GM23248 (cell line): ENCODE measurements around the gene UBXN1. TPM values are rescaled to one million over a fixed set of nuclear protein-coding genes. Genes with fewer than 3 reads are reported as not detected.
A peak's percentile ranks its signal among the peaks of the same experiment; 100 is the strongest.

Experiments used
- DNase-seq: peaks from one replicate; pipeline ENCODE4 v3.0.0-alpha.2; 2015
- H2AFZ ChIP-seq: fragments of 200-600 bp; sonication (generic); 2 replicates; pipeline ENCODE4 v1.6.1; 2016; ENCODE audit warnings: antibody characterized with exemption
- H3F3A ChIP-seq: fragments of 200-600 bp; sonication (generic); 2 replicates; pipeline ENCODE4 v1.6.1; 2016; ENCODE audit warnings: mild to moderate bottlenecking, antibody characterized with exemption, mixed run types; ENCODE audit not compliant: insufficient read depth
- H3K27ac ChIP-seq: fragments of 200-600 bp; sonication (generic); 2 replicates; pipeline ENCODE4 v1.5.1; 2016; ENCODE audit warnings: mild to moderate bottlenecking
- H3K27me3 ChIP-seq: fragments of 200-600 bp; sonication (generic); replicated peaks from 2 replicates; pipeline ENCODE4 v1.6.1; 2016; ENCODE audit warnings: mild to moderate bottlenecking; ENCODE audit not compliant: insufficient read depth
- H3K36me3 ChIP-seq: fragments of 200-600 bp; sonication (generic); 2 replicates; pipeline ENCODE4 v1.6.1; 2016; ENCODE audit warnings: low read depth, mild to moderate bottlenecking
- H3K4me1 ChIP-seq: fragments of 200-600 bp; sonication (generic); 2 replicates; pipeline ENCODE4 v1.6.1; 2016; ENCODE audit warnings: mild to moderate bottlenecking; ENCODE audit not compliant: insufficient read depth
- H3K4me2 ChIP-seq: fragments of 200-600 bp; sonication (generic); one replicate; pipeline ENCODE4 v1.6.1; 2016; ENCODE audit warnings: mild to moderate bottlenecking; ENCODE audit not compliant: unreplicated experiment
- H3K4me3 ChIP-seq: fragments of 200-600 bp; sonication (generic); 2 replicates; pipeline ENCODE4 v1.5.1; 2016; ENCODE audit warnings: mild to moderate bottlenecking
- H3K79me2 ChIP-seq: fragments of 200-600 bp; sonication (generic); 2 replicates; pipeline ENCODE4 v1.6.1; 2016; ENCODE audit warnings: mild to moderate bottlenecking; ENCODE audit not compliant: insufficient read depth
- H3K9ac ChIP-seq: fragments of 200-600 bp; sonication (generic); 2 replicates; pipeline ENCODE4 v1.6.1; 2016; ENCODE audit warnings: mild to moderate bottlenecking
- H3K9me2 ChIP-seq: fragments of 200-600 bp; sonication (generic); 2 replicates; pipeline ENCODE4 v1.6.1; 2016; ENCODE audit warnings: mixed run types, mild to moderate bottlenecking, moderate library complexity; ENCODE audit not compliant: insufficient read depth
- H3K9me3 ChIP-seq: fragments of 200-600 bp; sonication (generic); one replicate; pipeline ENCODE4 v1.6.1; 2017; ENCODE audit warnings: low read depth
- H4K20me1 ChIP-seq: fragments of 200-600 bp; sonication (generic); 2 replicates; pipeline ENCODE4 v1.6.0; 2016; ENCODE audit not compliant: insufficient read depth
- EZH2 ChIP-seq: fragments of 200-600 bp; sonication (generic); IDR thresholded peaks from 2 replicates; pipeline ENCODE4 v1.6.1; 2018; ENCODE audit warnings: antibody characterized with exemption, mild to moderate bottlenecking; ENCODE audit not compliant: insufficient read depth, poor library complexity, severe bottlenecking
- EZH2phosphoT487 ChIP-seq: fragments of 200-600 bp; sonication (generic); IDR thresholded peaks from 2 replicates; pipeline ENCODE4 v1.6.1; 2018; ENCODE audit warnings: antibody characterized with exemption, moderate library complexity, mild to moderate bottlenecking, low read depth; ENCODE audit not compliant: insufficient read depth
- WGBS, 2 experiments: methylation state at CpG; one replicate each; pipeline ENCODE4 v1.1.6; 2015 to 2017; ENCODE audit warnings: low lambda C conversion rate in 2 of 2, low coverage in 1 of 2; ENCODE audit errors: missing lambda C conversion rate in 2 of 2; 5-methylcytosine and 5-hydroxymethylcytosine counted together
- in situ Hi-C: fragments of 300-500 bp; cut with MboI; formaldehyde crosslinking; loops from 2 replicates; pipeline ENCODE4 v1.15.0; 2020
- polyA plus RNA-seq: library from polyadenylated mRNA; unstranded; fragments of >200 nt; fragmentation: Nextera tagmentation; extraction: Ambion mirVana; gene quantifications from 2 replicates; pipeline ENCODE4 v1.2.1, GENCODE V29; 2016
- total RNA-seq: library from RNA; depleted of rRNA; stranded (reverse); fragments of >200 nt; shearing (Covaris generic); gene quantifications from 2 replicates; pipeline ENCODE4 v1.2.3, GENCODE V29; 2014

UBXN1 gene
- total and polyA plus RNA-seq, 2 experiments from 2014 or later, result 85.3 to 135 TPM

DNA sequence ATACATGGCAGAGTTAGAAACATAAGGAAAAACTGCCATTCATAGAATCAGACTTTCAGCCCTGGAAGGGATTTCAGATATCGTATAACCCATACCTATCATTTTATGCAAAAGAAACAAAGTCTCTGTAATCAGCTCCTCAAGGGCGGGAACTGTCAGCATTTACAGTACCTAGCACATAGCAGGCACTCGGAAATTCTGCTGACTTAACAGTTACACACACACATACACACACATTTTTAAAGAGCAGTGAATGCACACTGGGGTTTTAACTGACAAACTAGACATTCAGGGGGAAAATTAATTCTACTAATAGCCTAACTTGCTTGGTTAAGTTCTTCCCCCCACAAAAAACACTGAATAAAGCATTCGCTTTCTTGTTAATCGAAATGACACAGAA lies 37.3 kb upstream of the UBXN1 start:
- Histone ChIP-seq H3K79me2 (peaks cover 82% of the 10 kb centered on the region), H3K9ac (no peak overlapping the region), H2AFZ (no peak overlapping the region), H3K36me3 (peaks cover 75% of the 10 kb centered on the region), H3F3A (peaks cover 67% of the 10 kb centered on the region), H3K4me1 (0 out of 2 replicates have a peak, but pooled peaks cover 8% of the 10 kb centered on the region), H4K20me1 (no peaks in the 10 kb centered on the region), H3K4me2 (no peak overlapping the region), H3K9me2 (no peaks in the 10 kb centered on the region), H3K27me3 (no peaks in the 10 kb centered on the region), H3K27ac (no peak overlapping the region; the same call in 1 of the 2 replicates), H3K9me3 (no peaks in the 10 kb centered on the region), H3K4me3 (no peak overlapping the region)
- WGBS, 2 experiments, result 72 to 73% methylated on average over 5 of the region's 5 CpGs
- in situ Hi-C loops, result no loop called here
- DNase-seq, result no peak
- TF ChIP-seq EZH2 (no peak), EZH2phosphoT487 (no peak)

DNA sequence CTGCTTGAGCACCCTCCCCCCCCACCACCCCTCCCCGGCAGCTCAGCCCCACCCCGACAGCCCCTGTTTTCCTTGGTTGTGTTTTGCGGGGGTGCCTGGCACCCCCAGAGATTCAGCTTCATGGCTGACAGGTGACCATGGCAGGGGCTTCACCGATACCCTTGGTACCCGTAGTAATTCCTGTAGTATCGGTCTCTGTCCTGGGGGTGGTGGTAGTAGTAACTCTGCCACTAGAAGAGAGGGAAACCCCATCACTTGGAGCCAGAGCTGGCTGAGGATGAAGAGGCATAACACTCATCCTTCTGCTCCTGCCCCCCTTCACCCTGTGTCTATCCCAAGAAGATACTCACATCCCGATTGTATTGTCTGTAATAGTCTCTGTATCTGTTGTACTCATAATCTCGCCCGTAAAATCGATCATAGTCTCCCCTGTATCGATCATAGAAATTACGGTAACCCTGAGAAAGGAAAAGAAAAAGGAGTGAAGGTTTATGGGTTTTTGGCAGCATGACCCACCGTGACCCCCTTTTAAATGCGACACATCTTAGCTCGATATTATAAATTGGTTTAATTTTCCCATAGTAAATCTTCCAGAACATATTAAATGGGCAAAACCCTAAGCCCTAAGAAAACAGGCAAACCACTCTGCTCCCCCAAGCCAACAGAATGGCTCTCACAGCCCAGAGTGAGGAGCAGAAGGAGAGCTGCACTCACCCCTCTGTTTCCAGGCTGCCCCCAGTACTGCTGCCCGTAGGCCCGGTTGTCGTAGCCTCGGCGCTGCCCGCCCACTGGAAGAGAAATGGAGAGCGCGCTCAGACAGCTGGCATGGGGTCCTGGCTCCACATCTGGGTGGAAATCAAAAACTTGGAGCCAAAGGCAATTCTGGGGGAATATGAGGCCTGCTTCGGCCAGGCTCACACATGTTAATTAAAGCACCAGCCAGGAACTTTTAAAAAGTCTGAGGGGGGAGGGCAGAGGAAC lies 36.6 kb upstream of the UBXN1 start:
- Histone ChIP-seq H3K27ac (no peak overlapping the region; the same call in 1 of the 2 replicates), H3K9ac (no peak overlapping the region), H3K4me1 (0 out of 2 replicates have a peak, but pooled peaks cover 8% of the 10 kb centered on the region), H3K4me2 (no peak overlapping the region), H3K27me3 (no peaks in the 10 kb centered on the region), H2AFZ (no peak overlapping the region), H3F3A (peaks cover 75% of the 10 kb centered on the region), H4K20me1 (no peaks in the 10 kb centered on the region), H3K9me3 (no peaks in the 10 kb centered on the region), H3K9me2 (no peaks in the 10 kb centered on the region), H3K79me2 (peaks cover 74% of the 10 kb centered on the region), H3K4me3 (no peak overlapping the region), H3K36me3 (peaks cover 76% of the 10 kb centered on the region)
- DNase-seq, result no peak
- TF ChIP-seq EZH2, result no peak
- TF ChIP-seq EZH2phosphoT487, result no peak
- WGBS, 2 experiments, result 62 to 67% methylated on average over 24 of the region's 24 CpGs
- in situ Hi-C loops, result no loop called here

DNA sequence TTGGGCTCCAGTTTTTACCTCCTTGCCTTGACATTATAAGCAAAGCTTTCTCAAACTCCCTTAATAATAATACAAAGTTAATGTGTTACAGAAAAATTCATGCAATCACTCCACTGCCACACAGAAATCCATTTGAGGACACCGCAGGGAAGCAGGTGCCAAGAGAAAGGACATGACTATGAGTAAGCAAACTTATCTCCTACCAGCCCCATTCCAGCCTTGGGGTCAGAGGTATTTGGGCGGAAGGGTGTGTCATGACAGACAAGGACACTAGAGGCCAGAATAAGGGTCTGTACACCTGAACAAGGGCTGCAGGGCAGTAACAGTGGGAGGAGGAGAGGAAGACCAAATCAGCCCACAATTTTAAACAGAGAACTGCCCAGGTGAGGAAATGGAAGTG lies 34.5 kb upstream of the UBXN1 start:
- H3K9me2 ChIP-seq, result no peaks in the 10 kb centered on the region
- peaks cover 60% of the 10 kb centered on the region for H3K36me3 ChIP-seq
- H4K20me1 ChIP-seq, result no peaks in the 10 kb centered on the region
- peak overlapping the region; percentile 18; the same call in 1 of the 2 replicates for H3K27ac ChIP-seq
- in situ Hi-C loops, result no loop called here
- WGBS, 2 experiments, result 94 to 98% methylated on average over 2 of the region's 2 CpGs
- peaks cover 75% of the 10 kb centered on the region for H3F3A ChIP-seq
- TF ChIP-seq EZH2 (no peak), EZH2phosphoT487 (no peak)
- no peak overlapping the region for H3K4me2 ChIP-seq
- no peaks in the 10 kb centered on the region for H3K27me3 ChIP-seq
- H3K79me2 ChIP-seq, result peaks cover 53% of the 10 kb centered on the region
- H2AFZ ChIP-seq, result no peak overlapping the region
- no peaks in the 10 kb centered on the region for H3K9me3 ChIP-seq
- H3K9ac ChIP-seq, result no peak overlapping the region
- no peak overlapping the region for H3K4me3 ChIP-seq
- peaks cover 9% of the 10 kb centered on the region for H3K4me1 ChIP-seq
- DNase-seq, result no peak

DNA sequence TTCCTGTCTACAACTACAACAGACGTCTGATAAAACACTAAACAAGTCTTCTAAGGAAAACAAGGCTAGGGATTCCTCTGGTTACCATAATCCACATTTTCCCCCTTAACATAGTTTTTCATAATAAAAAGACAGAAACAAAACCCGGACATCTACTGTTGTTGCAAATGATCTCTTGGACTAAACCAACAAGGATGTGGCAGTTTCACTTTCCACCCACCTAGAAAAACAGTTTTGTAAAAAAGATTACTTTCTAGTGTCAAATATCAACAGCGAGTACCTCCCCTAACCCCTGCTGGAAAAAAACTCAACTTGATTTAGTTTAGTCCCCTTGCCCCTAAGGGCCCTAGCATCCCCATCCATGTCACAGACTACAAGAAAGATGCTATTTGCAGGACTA lies 34.0 kb upstream of the UBXN1 start:
- TF ChIP-seq EZH2phosphoT487 (no peak), EZH2 (no peak)
- Histone ChIP-seq H3K4me3 (no peak overlapping the region), H3F3A (peaks cover 70% of the 10 kb centered on the region), H3K4me1 (peaks cover 9% of the 10 kb centered on the region), H3K79me2 (peaks cover 48% of the 10 kb centered on the region), H3K9me2 (no peaks in the 10 kb centered on the region), H3K27me3 (no peaks in the 10 kb centered on the region), H3K27ac (peak overlapping the region; percentile 18; the same call in 1 of the 2 replicates), H3K9me3 (no peaks in the 10 kb centered on the region), H3K4me2 (no peak overlapping the region), H3K36me3 (peaks cover 55% of the 10 kb centered on the region), H4K20me1 (no peaks in the 10 kb centered on the region), H2AFZ (no peak overlapping the region), H3K9ac (no peak overlapping the region)
- no peak for DNase-seq
- WGBS, 2 experiments, result 86 to 91% methylated on average over 3 of the region's 3 CpGs
- in situ Hi-C loops, result no loop called here
